ENCODE results near the gene AK3. TPM values are rescaled to one million over a fixed set of nuclear protein-coding genes. Genes with fewer than 3 reads are reported as not detected.

Gene AK3
- total and polyA plus RNA-seq, 10 of the 15 experiments (the other 5 are each of a cell fraction or from before 2014, with no cell fraction given), result 14.2 to 86.6 (median 43.9) TPM

GRCh38 chr9:4700932-4701331 lies 40.1 kb downstream of the AK3 start:
- RAD21 ChIA-PET (ENCODE audit: unreplicated experiment), result no interaction called here
- no peaks in the 10 kb centered on the region for H3K79me2 ChIP-seq (ENCODE audit: control insufficient read depth, insufficient read depth, low read length)
- no peak overlapping the region for H3K9ac ChIP-seq (ENCODE audit: control insufficient read depth, insufficient read depth, low read length)
- H2AFZ ChIP-seq (ENCODE audit: control insufficient read depth, low read depth, low read length), result no peak overlapping the region
- SMC1A ChIA-PET (ENCODE audit: uncharacterized antibody, unreplicated experiment), result interaction anchor here (1.2 kb wide), 3 partner anchors 16 to 57 kb away, joined by 3 read pairs; no protein-coding TSS in a partner anchor
- no peaks in the 10 kb centered on the region for H3K9me3 ChIP-seq (replicated peaks; ENCODE audit: control insufficient read depth, insufficient read depth, low read length)
- no TSS peak for BruUV-seq (replicated peaks)
- no peaks in the 10 kb centered on the region for H3K27me3 ChIP-seq (replicated peaks in 1 of 2; ENCODE audit: control insufficient read depth in 2 of 2, insufficient read depth in 2 of 2, low read length in 1 of 2)
- H3K27ac ChIP-seq (ENCODE audit: control insufficient read depth, insufficient read depth), result no peak overlapping the region
- in situ Hi-C loops (cut with MboI) (no loop called here), intact Hi-C loops (cut with micrococcal nuclease; ENCODE audit: unreplicated experiment) (no loop called here)
- no peak overlapping the region for H3K4me2 ChIP-seq (ENCODE audit: control insufficient read depth, insufficient read depth)
- H4K20me1 ChIP-seq (ENCODE audit: control insufficient read depth, insufficient read depth), result no peaks in the 10 kb centered on the region
- ATAC-seq (no peak), FAIRE-seq (no peak), DNase-seq (ENCODE audit: low read depth, low spot score) (no peak)
- POLR2A ChIA-PET, result interaction anchor here (0.9 kb wide), 1 partner anchor 76 kb away, joined by 3 read pairs; no protein-coding TSS in a partner anchor
- CTCF ChIA-PET, result no interaction called here
- H3K4me3 ChIP-seq, result no peak overlapping the region
- TF ChIP-seq ZNF24 (IDR thresholded peaks at IDR 0.05) (no peak), SIN3A (IDR thresholded peaks at IDR 0.05; ENCODE audit: low read depth, low read length) (no peak)
- H3K4me1 ChIP-seq (ENCODE audit: control insufficient read depth, insufficient read depth, low read length), result no peaks in the 10 kb centered on the region
- peaks cover 0 to 18% of the 10 kb centered on the region in 2 experiments for H3K36me3 ChIP-seq (ENCODE audit: control insufficient read depth in 2 of 2, insufficient read depth in 2 of 2, low read length in 1 of 2)
- WGBS (ENCODE audit: insufficient coverage, insufficient replicate concordance, low lambda C conversion rate, missing lambda C conversion rate), result 68% methylated on average over 2 of the region's 2 CpGs

GRCh38 chr9:4700091-4700490 lies 40.9 kb downstream of the AK3 start:
- no peaks in the 10 kb centered on the region for H3K9me3 ChIP-seq (replicated peaks; ENCODE audit: control insufficient read depth, insufficient read depth, low read length)
- peaks cover 0 to 18% of the 10 kb centered on the region in 2 experiments for H3K36me3 ChIP-seq (ENCODE audit: control insufficient read depth in 2 of 2, insufficient read depth in 2 of 2, low read length in 1 of 2)
- DNase-seq (ENCODE audit: low read depth, low spot score) (no peak), ATAC-seq (no peak), FAIRE-seq (no peak)
- POLR2A ChIA-PET, result no interaction called here
- no peak overlapping the region for H3K4me2 ChIP-seq (ENCODE audit: control insufficient read depth, insufficient read depth)
- in situ Hi-C loops (cut with MboI) (no loop called here), intact Hi-C loops (cut with micrococcal nuclease; ENCODE audit: unreplicated experiment) (no loop called here)
- H3K27me3 ChIP-seq (replicated peaks in 1 of 2; ENCODE audit: control insufficient read depth in 2 of 2, insufficient read depth in 2 of 2, low read length in 1 of 2), result no peaks in the 10 kb centered on the region
- H3K4me1 ChIP-seq (ENCODE audit: control insufficient read depth, insufficient read depth, low read length), result no peaks in the 10 kb centered on the region
- BruUV-seq (replicated peaks), result no TSS peak
- no peak overlapping the region for H2AFZ ChIP-seq (ENCODE audit: control insufficient read depth, low read depth, low read length)
- no peak overlapping the region for H3K4me3 ChIP-seq
- SMC1A ChIA-PET (ENCODE audit: uncharacterized antibody, unreplicated experiment), result interaction anchor here (0.6 to 1.2 kb wide), 2 partner anchors 17 to 72 kb away, joined by 3 read pairs; no protein-coding TSS in a partner anchor
- CTCF ChIA-PET, result interaction anchor here (0.6 kb wide), 1 partner anchor 50 kb away, joined by 3 read pairs; no protein-coding TSS in a partner anchor
- no peaks in the 10 kb centered on the region for H3K79me2 ChIP-seq (ENCODE audit: control insufficient read depth, insufficient read depth, low read length)
- H3K27ac ChIP-seq (ENCODE audit: control insufficient read depth, insufficient read depth), result no peak overlapping the region
- RAD21 ChIA-PET (ENCODE audit: unreplicated experiment), result no interaction called here
- H4K20me1 ChIP-seq (ENCODE audit: control insufficient read depth, insufficient read depth), result no peaks in the 10 kb centered on the region
- no peak overlapping the region for H3K9ac ChIP-seq (ENCODE audit: control insufficient read depth, insufficient read depth, low read length)
- 96% methylated on average over 3 of the region's 3 CpGs for WGBS (ENCODE audit: insufficient coverage, insufficient replicate concordance, low lambda C conversion rate, missing lambda C conversion rate)
- TF ChIP-seq CREB1 (IDR thresholded peaks at IDR 0.05; ENCODE audit: low read depth), result no peak
- TF ChIP-seq NBN (IDR thresholded peaks at IDR 0.05), result no peak
- no peak for TF ChIP-seq MLLT1 (IDR thresholded peaks at IDR 0.05)
- no peak for TF ChIP-seq HDAC6 (IDR thresholded peaks at IDR 0.05; ENCODE audit: unreplicated experiment)
- TF ChIP-seq WRNIP1 (IDR thresholded peaks at IDR 0.05; ENCODE audit: borderline replicate concordance, low read depth, low read length), result no peak
- TF ChIP-seq BHLHE40 (IDR thresholded peaks at IDR 0.05; ENCODE audit: borderline replicate concordance in 1 of 2, low read depth in 2 of 2, low read length in 1 of 2), result no peak
- no peak for TF ChIP-seq ZBTB33 (IDR thresholded peaks at IDR 0.05)
- TF ChIP-seq ETV6 (conservative IDR thresholded peaks at IDR 0.05 in 1 of 2, IDR thresholded peaks at IDR 0.05 in 1 of 2; ENCODE audit: borderline replicate concordance in 1 of 2, low read depth in 1 of 2), result no peak
- TF ChIP-seq MYC (IDR thresholded peaks at IDR 0.05; ENCODE audit: insufficient read depth, insufficient read length, insufficient replicate concordance, low read length, severe bottlenecking), result no peak
- TF ChIP-seq SUZ12 (IDR thresholded peaks at IDR 0.05; ENCODE audit: unreplicated experiment), result no peak
- TF ChIP-seq NFYB (IDR thresholded peaks at IDR 0.05; ENCODE audit: insufficient read depth, low read depth, low read length), result no peak
- no peak for TF ChIP-seq ZNF217 (IDR thresholded peaks at IDR 0.05)
- no peak for TF ChIP-seq TBL1XR1 (IDR thresholded peaks at IDR 0.05; ENCODE audit: low read depth, low read length)
- no peak for TF ChIP-seq YY1 (IDR thresholded peaks at IDR 0.05; ENCODE audit: low read depth, low read length)
